GM12891 (cell line): Measurements from ENCODE around the gene HDGFL3.

Experiments used
- PAX5 ChIP-seq: IDR thresholded peaks from 2 replicates; pipeline ENCODE4 v1.6.1; 2011; ENCODE audit warnings: low read length, moderate library complexity, mild to moderate bottlenecking; ENCODE audit not compliant: insufficient read depth, severe bottlenecking
- POLR2A ChIP-seq: IDR thresholded peaks from 2 replicates; pipeline ENCODE4 v1.6.1; 2011; ENCODE audit warnings: low read depth, low read length, control low read depth
- POLR2AphosphoS5 ChIP-seq: IDR thresholded peaks from 2 replicates; pipeline ENCODE4 v1.6.1; 2011; ENCODE audit warnings: low read depth, low read length, control low read depth
- SPI1 ChIP-seq: IDR thresholded peaks from 2 replicates; pipeline ENCODE4 v1.6.1; 2011; ENCODE audit warnings: low read depth, low read length, control low read depth
- TAF1 ChIP-seq: IDR thresholded peaks from 2 replicates; pipeline ENCODE4 v1.6.1; 2011; ENCODE audit warnings: low read depth, low read length, control low read depth

DNA sequence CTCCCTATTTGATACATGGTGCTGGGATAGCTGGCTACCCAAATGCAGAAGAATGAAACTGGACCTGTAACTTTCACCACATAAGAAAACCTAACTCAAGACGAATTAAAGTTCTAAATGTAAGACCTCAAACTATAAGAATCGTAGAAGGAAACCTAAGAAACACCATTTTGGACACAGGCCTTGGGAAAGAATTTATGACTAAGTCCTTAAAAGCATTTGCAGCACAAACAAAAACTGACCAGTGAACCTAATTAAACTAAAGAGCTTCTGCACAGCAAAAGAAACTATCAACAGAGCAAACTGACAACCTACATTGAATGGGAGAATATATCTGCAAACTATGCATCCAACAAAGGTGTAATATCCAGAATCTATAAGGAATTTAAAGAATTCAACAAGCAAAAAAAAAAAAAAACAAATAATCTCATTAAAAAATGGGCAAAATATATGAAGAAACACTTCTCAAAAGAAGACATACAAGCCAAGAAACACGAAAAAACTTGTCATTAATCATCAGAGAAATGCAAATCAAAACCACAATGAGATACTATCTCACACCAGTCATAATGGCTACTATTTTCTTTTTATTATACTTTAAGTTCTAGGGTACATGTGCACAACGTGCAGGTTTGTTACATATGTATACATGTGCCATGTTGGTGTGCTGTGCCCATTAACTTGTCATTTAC is 37.0 kb downstream of the HDGFL3 start:
- no peak for TF ChIP-seq POLR2AphosphoS5
- TF ChIP-seq POLR2A: no peak
- TF ChIP-seq TAF1: no peak
- no peak for TF ChIP-seq SPI1
- TF ChIP-seq PAX5: no peak
